Hematopoietic multipotent progenitor cell treated with erythropoietin and hydrocortisone succinate and interleukin-3 and kit ligand, for 4 days (in vitro differentiated cells): ENCODE measurements around the gene TRAM2.
A peak's percentile ranks its signal among the peaks of the same experiment; 100 is the strongest.

Experiments used
- DNase-seq: peaks from one replicate; pipeline ENCODE4 v3.0.0-alpha.2; 2015

Gene TRAM2

GRCh38 chr6:52544602-52545405 is 32.1 kb downstream of the TRAM2 start:
- DNase-seq: no peak

GRCh38 chr6:52543729-52544601 is 32.9 kb downstream of the TRAM2 start:
- no peak for DNase-seq

- DNase-seq: no peak
Observed at GRCh38 chr6:52543262-52543661, 33.6 kb downstream of the TRAM2 start.

- no peak for DNase-seq
Observed at GRCh38 chr6:52541135-52541534, 35.7 kb downstream of the TRAM2 start.

GRCh38 chr6:52540286-52540902 is 36.5 kb downstream of the TRAM2 start:
- no peak for DNase-seq

- no peak for DNase-seq
Observed at GRCh38 chr6:52539607-52540006, 37.3 kb downstream of the TRAM2 start.

- no peak for DNase-seq
Observed at GRCh38 chr6:52538901-52539354, 37.9 kb downstream of the TRAM2 start.

- no peak for DNase-seq
Observed at GRCh38 chr6:52538252-52538900, 38.5 kb downstream of the TRAM2 start.

GRCh38 chr6:52537001-52537753 is 39.7 kb downstream of the TRAM2 start:
- DNase-seq: peak; percentile 35

- DNase-seq: no peak
Observed at GRCh38 chr6:52536424-52536916, 40.4 kb downstream of the TRAM2 start.

- no peak for DNase-seq
Observed at GRCh38 chr6:52535711-52536423, 41.0 kb downstream of the TRAM2 start.

- no peak for DNase-seq
Observed at GRCh38 chr6:52534966-52535390, 41.9 kb downstream of the TRAM2 start.

- no peak for DNase-seq
Observed at GRCh38 chr6:52534363-52534762, 42.5 kb downstream of the TRAM2 start.

- no peak for DNase-seq
Observed at GRCh38 chr6:52533491-52533890, 43.4 kb downstream of the TRAM2 start.

GRCh38 chr6:52532457-52532856 is 44.4 kb downstream of the TRAM2 start:
- no peak for DNase-seq

GRCh38 chr6:52531834-52532233 is 45.0 kb downstream of the TRAM2 start:
- no peak for DNase-seq

GRCh38 chr6:52531396-52531795 is 45.5 kb downstream of the TRAM2 start:
- DNase-seq: no peak

- DNase-seq: no peak
Observed at GRCh38 chr6:52530351-52530750, 46.5 kb downstream of the TRAM2 start.

- DNase-seq: no peak
Observed at GRCh38 chr6:52529311-52529710, 47.5 kb downstream of the TRAM2 start.

GRCh38 chr6:52527436-52527835 is 49.4 kb downstream of the TRAM2 start:
- no peak for DNase-seq

GRCh38 chr6:52526634-52527033 is 50.2 kb downstream of the TRAM2 start:
- DNase-seq: no peak
